HG03064 (cell line): ENCODE data around the gene RAD51B.
A peak's percentile ranks its signal among the peaks of the same experiment; 100 is the strongest.

ENCODE experiments used
- ATAC-seq: cut with Tn5 transposase; IDR thresholded peaks from one replicate; pipeline ENCODE4 v1.9.1; 2021; ENCODE audit warnings: low read depth; ENCODE audit not compliant: unreplicated experiment

Gene RAD51B

GRCh38 chr14:68364792-68365192 is 545.2 kb downstream of the RAD51B start:
- no peak for ATAC-seq

- ATAC-seq = no peak
Measured at GRCh38 chr14:68365228-68365627, 545.6 kb downstream of the RAD51B start.

GRCh38 chr14:68366656-68367055 is 547.1 kb downstream of the RAD51B start:
- ATAC-seq = no peak

- ATAC-seq = no peak
Measured at GRCh38 chr14:68367536-68367935, 548.0 kb downstream of the RAD51B start.

- ATAC-seq = no peak
Measured at GRCh38 chr14:68368850-68369249, 549.3 kb downstream of the RAD51B start.

GRCh38 chr14:68369281-68370056 is 549.9 kb downstream of the RAD51B start:
- ATAC-seq = no peak

GRCh38 chr14:68370057-68370360 is 550.4 kb downstream of the RAD51B start:
- ATAC-seq = no peak

GRCh38 chr14:68372368-68372767 is 552.8 kb downstream of the RAD51B start:
- no peak for ATAC-seq

- ATAC-seq = no peak
Measured at GRCh38 chr14:68373124-68373646, 553.6 kb downstream of the RAD51B start.

- no peak for ATAC-seq
Measured at GRCh38 chr14:68373847-68374444, 554.4 kb downstream of the RAD51B start.

- ATAC-seq = no peak
Measured at GRCh38 chr14:68374682-68375081, 555.1 kb downstream of the RAD51B start.

GRCh38 chr14:68375376-68375775 is 555.8 kb downstream of the RAD51B start:
- ATAC-seq = no peak

GRCh38 chr14:68376067-68376779 is 556.6 kb downstream of the RAD51B start:
- ATAC-seq = no peak

- ATAC-seq = no peak
Measured at GRCh38 chr14:68377006-68377405, 557.4 kb downstream of the RAD51B start.

- no peak for ATAC-seq
Measured at GRCh38 chr14:68377459-68377858, 557.9 kb downstream of the RAD51B start.

GRCh38 chr14:68379510-68380328 is 560.1 kb downstream of the RAD51B start:
- no peak for ATAC-seq

- ATAC-seq = peak; percentile 46
Measured at GRCh38 chr14:68380329-68380741, 560.8 kb downstream of the RAD51B start.

- ATAC-seq = no peak
Measured at GRCh38 chr14:68384335-68384734, 564.8 kb downstream of the RAD51B start.

- no peak for ATAC-seq
Measured at GRCh38 chr14:68384881-68385280, 565.3 kb downstream of the RAD51B start.

- no peak for ATAC-seq
Measured at GRCh38 chr14:68386446-68386845, 566.9 kb downstream of the RAD51B start.
